ENCODE data around the gene LYPLAL1.
"Not testable (repeated sequence)": the region's sequence is repeated elsewhere in the genome, so short reads cannot be mapped to it uniquely, and the experiment has no call there.

LYPLAL1 gene

DNA sequence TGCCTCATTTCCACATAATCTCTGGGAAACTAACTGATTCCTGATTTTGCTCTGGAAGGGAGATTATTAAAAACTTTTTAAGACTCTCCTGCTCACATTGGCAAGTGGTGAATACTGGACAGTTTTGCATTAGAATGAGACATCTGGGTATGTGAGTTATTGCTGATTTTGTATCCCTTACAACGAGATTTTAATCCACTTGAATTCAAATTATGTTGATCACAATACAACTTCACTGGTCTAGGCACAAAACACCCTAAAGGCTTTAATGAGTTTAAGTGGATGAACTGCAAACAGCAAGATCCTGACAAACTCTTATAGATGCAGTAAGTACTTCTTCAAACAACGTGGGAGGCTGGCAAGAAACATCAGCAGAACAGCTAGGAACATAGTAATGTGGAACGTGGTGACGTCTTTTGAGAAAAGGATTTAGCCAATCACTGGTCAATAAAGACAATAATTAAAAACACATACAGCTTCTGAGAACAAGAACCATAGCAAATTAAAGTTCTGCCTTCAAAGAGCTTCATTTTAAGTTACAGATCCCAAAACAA is 10.2 kb upstream of the LYPLAL1 start:
- DNase-seq: no peak

DNA sequence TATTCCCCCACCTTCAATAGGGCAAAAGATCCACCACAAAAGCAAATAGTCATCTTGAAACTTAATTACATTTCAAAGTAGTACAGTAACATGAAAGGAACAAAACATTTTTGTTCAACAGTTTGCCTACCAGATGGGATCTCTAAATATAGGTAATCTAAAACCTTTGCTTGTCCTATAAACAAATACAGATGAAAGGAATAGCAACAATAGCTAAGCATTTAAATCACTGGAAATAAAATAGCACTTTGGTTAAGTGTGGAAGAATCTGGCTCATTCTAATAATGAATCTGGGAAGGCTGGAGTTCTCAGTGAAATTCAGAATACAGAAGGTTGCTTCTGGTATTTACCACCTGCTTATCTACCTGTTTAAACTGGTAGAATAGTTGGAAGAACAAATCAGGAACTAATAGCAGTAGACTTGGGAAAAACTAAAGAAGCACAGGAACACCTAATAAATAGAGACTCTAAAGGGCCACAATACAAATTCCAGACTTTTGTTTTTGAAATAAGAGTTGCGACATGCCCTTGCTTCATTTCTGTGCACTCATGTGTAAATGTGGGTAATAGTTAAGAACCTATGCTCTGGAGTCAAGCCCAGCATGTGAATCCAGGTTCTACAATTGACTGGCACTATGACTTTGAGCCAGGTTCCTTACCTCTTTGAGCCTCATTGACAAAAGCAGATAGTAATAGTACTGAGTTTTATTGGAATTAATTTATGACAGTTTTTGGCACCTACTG is 2.3 kb upstream of the LYPLAL1 start:
- no peak for DNase-seq

DNA sequence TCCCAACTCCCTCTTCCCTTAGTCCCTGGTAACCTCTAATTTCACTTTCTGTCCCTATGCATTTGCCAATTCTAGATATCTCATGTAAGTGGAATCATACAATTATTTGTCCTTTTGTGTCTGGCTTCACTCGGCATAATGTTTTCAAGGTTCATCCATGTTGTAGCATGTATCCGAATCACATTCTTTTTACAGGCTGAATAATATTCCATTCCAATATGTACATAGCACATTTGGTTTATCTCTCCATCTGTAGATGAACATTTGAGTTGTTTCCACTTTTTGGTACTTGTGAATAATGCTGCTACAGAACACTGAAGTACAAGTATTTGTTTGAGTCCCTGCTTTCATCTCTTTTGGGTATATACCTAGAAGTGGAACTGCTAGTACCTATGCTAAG is 857 bp upstream of the LYPLAL1 start:
- no peak for DNase-seq

DNA sequence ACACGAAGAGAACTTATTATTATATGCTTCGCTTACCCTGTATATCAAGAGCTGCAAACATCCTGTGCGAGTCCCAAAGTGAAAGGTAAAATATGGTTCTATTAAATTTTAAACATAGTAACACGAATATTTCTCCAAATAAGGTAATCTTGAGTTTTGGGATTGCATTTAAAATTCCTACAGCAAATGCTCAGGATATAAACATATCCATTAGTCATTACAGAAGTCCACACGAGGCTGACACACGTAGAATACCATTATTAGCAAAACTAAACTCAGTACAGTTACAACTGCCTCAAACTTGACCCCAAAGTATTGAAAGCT is 282 bp upstream of the LYPLAL1 start:
- DNase-seq: no peak

DNA sequence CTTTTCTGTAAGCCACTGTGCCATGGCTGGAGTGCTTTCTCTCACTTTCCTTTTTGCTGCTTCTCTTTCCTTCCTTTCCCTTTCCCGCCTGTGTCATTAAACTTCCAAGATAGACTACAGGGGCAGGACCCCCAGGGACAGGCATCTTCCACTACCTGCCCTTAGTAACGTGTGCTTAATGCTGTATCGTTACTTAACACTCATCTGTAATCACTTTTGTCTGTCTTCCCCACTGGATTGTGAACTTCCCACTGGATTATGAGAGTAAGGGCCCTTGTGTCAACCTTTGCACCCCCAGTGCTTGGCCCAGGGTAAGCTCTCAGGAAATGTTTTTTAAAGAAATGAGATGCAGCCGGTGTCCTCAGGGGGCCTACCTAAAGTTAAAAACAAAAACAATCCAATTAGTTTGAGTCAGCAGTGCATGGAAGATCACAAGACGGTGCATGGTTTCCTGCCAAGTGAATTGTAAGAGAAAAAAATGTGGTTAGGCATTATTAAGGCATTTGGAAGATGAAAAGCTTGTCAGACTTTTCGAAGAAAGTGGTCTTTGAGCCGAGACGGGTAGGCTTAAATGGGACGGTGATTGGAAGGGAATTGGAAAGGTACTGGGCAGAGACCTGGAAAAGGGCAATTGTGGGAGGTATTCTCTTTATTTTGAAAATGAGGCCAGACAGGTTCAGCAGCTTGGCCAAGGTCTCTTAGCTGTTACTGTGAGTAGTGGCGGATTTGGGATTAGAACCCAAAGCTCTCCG is 958 bp downstream of the LYPLAL1 start:
- DNase-seq: peak; percentile 47

DNA sequence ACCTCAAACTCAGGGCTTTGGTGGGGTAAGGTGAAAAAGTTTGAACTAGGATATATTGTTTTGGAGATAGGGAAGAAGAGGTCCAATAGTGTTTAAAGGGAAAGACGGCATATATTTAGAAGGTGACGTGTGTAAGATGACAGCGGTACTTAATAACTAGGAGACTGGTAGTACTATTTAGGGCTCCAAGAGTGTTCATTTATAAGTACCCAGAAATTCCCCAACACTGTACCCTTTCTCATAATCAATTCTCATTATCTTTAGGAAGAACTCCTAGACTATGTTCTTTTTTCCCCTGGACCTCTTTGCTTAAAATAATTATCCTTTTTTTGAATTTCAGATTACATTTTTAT is 1.5 kb downstream of the LYPLAL1 start:
- no peak for DNase-seq

DNA sequence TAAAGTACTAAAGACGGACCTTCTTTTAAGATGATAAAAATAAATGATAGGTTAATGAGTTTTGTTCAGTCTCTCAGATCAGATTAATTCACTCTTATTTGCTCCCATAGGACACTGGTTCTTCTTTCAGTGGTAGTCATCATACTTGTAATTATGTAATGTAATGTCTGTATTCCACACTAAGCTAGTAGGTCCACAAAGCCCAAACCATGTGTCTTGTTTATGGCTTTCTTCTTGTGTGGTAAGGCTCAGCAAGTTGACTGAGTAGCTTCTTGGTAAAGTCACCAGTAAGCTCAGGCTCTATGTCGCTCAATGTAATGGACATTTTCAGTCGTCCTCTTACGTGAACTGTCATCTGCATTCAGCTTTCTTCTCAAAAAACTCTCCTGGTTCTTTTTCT is 2.5 kb downstream of the LYPLAL1 start:
- no peak for DNase-seq

DNA sequence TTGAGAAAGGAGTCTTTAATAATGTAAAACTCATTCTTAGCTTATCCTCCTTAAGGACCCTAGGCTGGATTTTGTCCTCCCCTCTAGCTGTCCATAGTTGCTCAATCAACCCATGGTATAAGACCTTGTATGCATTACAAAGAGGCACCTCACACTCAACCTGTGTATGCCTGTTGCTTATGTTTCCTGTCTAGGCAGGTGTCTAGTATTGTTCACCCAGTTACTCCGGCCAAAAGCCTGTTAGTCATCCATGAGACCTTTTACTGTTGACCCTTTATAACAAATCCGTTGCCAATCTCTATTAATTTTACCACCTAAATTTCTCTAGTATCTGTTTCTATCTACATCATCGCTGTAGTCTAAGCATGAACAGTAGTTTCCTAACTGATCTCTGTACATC is 3.7 kb downstream of the LYPLAL1 start:
- no peak for DNase-seq

DNA sequence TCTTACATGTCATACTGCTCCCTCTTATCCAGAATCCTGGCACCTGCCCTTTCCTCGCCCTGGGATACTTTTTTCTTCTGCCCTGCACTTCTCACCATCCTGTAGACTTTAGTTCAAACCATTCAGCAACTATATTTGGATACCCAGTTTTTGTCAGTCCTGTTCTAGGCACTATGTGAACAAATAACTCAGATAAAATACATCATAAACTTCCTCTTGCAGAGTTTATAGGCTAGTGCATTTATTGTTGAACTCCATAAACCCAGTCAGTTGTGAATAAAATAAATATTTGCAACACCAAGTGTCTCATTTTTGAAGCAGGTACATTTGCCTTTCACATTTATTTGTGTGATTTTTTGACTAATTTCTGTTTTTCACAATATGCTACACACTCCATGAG is 4.3 kb downstream of the LYPLAL1 start:
- no peak for DNase-seq

DNA sequence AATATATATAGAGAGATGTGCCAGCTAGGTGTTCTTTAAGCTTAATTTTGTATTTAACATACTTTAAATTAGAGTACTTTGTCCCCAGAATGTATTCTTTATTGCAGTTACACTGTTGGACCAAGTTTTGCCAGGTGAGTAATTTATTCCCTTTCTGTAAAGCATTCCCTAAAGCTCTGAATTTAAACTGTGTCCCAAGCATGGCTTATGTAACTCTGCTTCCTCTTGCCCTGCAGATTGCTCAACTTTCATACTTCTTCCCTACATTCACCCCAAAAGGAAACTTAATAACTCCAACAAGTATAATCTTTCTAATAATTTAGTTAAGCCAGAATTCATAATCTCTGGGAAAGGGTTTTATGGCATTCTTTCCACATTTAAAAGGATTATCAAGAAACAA is 5.6 kb downstream of the LYPLAL1 start:
- DNase-seq: no peak

DNA sequence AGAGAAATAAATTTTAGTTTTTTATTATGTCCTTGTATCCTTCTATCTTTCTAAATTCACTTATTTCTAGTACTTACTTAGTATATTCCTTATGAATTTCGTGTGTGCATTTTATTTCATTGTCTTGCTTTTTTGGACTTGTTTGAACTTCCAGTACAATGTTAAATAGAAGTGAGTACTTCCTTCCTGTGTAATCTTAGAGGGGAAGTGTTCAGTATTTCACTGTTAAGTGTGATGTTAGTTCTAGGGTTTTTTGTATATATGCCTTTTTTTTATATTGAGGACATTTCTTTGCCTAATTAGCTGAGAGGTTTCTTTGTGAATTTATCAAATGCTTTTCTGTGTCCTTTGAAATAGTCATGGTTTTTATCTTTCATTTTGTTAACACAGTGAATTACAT is 10.7 kb downstream of the LYPLAL1 start:
- no peak for DNase-seq

DNA sequence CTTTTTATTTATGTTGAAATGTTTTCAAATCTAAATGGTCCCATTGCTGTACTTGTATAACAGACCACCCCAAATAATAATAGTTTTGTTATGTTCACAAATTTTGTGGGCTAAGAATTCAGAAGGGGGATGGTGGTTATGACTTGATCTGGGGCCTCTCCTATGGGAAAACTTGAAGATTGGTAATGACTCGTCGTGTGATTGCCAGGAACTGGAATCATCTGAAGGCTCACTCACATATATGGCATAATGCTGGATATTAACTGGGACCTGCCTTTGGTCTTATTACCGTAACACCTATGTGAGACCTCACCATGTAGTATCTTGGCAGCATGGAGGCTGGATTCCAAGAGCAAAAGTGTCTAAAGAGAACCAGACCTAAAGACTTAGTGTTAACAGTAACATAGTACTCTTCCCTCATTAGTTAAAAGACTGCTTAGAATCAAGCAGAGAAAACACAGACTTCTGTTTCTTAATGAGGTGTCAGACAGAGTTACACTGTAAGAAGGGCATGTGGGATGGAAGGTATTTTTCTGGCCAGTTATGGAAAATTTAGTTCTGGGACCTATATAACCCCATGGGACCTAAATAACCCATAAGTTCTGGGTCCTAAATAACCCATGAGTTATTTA is 11.9 kb downstream of the LYPLAL1 start:
- no peak for DNase-seq

DNA sequence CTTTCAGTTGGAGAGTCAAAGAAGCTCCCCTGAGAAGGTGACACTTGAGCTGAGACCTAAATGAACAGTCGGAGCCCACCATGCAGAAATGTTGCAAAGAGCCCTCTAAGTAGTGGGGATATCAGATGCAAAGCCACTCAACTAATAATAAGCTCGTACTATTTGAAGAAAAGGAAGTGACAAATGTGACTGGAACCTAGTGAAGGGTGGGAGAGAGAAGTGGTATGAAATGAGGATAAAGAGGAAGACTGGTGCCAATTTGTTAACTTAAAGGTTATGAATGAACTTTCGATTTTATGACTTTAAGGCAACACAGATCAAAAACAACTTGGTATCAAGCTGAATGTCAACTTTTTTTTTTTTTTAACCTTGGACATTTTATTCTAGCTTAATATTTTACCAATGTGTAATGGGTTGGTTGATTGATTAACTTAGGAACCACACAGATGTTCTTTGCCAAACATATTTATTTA is 14.7 kb downstream of the LYPLAL1 start:
- no peak for DNase-seq

DNA sequence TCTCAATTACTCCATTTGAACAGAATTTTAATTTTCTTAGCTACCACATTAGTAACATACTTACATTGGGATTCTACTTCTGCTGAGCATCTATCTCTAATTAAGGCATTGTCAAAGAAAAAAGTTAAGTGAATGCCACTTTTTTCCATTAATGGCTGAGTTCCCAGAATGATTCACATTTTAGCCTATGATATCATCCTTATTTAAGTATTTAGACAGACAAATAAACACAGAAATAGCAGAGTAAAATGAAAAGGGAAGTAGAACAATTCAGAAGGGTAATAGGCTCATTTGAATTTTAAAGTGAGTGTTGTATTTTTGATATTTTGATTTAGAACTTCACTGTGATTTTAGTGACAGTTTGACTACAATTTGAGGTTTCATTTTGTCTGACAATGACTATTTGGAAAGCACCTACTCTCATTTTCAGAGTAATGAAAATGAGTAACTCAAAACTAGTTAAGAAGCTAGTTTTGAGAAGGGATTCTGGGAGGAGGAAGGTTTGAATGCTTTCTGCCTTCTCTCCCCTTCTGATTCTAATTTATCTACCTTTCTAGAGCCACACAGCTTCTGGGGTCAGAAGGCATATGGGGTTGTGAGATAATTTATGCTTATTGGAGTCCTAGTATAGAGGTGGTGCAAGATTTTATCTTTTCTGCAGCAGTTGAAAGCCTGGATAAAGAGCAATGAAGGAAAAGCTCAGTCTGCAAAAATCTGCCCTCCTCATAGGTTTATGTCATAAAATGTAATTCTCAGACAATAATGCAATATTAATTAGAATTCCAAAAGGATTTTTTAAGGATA is 15.5 kb downstream of the LYPLAL1 start:
- no peak for DNase-seq

DNA sequence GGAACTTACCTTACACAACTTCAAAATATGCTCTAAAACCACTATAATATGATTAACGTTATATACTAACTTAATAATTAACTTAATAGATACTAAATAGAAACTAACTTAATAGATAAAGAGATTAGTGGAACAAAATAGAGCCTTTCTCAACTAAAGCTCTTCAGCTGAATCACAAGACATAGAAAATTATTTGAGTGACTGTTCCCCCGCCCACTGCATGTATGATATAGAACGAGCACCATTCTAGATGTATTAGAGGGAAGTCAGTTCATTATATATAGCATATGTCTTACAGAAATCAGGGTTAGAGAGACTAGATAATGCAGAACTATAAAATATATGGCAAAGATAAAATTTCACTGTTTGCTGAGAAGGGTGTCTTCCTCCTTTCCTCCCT is 16.3 kb downstream of the LYPLAL1 start:
- DNase-seq: no peak

DNA sequence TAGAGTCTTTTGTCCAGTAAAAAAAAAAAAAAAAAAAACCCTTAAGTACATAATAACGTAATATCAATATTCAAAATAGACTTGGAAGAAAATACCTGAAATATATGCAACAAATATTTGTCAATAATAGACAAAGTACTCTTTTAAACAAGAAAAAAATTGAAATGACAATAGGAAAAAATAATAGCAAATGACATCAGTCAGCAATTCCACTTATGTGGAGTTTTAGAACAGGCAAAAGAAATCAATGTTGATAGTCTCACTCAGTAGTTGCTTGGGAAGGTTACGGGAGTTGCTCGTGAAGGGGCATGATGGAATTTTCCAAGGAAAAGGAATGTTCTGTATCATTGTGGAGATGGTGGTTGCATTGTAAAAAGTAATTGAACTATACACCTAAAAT is 16.9 kb downstream of the LYPLAL1 start:
- DNase-seq: no peak

DNA sequence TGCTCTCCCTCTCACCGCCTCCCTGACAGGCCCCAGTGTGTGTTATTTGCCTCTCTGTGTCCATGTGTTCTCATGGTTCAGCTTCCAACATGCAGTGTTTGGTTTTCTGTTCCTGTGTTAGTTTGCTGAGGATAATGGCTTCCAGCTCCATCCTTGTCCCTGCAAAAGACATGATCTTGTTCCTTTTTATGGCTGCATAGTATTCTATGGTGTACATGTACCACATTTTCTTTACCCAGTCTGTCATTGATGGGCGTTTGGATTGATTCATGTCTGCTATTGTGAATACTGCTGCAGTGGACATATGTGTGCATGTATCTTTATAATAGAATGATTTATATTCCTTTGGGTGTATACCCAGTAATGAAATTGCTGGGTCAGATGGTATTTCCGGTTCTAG is 22.2 kb downstream of the LYPLAL1 start:
- DNase-seq: not testable (repeated sequence)

DNA sequence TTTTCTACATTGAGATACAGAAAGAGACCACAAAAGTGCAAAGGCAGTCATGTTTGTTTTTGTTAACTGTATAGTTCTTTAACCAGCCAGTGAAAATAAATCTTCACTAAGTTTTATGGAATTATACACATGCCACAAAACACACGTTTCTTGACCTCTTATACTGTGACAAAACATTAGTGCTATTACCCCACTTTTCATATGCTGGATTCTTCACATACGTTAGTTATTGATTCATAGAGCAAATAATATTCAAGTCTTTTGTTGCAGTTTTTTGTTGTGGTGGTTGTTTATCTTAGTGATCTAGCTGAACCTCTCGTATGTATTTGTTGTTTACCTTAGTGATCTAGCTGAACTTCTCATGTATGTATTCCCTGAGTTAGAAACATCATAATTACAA is 28.0 kb downstream of the LYPLAL1 start:
- no peak for DNase-seq

DNA sequence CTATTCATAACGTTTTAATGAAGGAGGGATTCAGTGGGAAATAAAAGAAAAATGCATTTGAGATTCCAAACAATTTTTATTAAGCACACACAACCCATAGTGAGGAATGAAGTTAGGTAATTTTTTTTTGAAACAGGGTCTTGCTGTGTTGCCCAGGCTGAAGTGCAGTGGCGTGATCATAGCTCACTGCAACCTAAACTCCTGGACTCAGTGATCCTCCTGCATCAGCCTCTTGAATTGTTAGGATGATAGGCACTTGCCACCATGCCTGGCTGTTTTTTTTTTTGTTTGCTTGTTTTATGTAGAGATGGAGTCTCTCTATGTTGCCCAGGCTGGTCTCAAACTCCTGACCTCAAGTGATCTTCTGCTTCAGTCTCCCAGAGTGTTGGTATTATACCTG is 28.9 kb downstream of the LYPLAL1 start:
- no peak for DNase-seq

DNA sequence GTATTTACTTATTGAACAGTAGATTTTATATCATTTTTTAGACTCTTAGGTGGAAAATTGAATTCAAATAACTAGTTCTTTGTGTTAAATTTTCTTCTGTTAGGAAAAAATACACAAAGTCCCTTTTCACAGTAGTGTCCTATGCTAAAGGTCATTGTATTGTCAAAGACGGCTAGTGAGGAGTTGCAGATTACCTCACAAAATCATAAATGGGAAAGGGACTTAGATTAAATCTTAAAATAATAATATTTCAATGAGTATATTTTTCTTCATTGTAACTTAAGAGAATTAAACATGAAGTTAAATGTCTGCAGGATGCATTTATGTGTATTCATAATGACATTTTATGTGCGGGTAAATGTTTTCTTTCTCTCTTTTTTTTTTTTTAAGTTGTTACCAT is 32.7 kb downstream of the LYPLAL1 start:
- DNase-seq: no peak

DNA sequence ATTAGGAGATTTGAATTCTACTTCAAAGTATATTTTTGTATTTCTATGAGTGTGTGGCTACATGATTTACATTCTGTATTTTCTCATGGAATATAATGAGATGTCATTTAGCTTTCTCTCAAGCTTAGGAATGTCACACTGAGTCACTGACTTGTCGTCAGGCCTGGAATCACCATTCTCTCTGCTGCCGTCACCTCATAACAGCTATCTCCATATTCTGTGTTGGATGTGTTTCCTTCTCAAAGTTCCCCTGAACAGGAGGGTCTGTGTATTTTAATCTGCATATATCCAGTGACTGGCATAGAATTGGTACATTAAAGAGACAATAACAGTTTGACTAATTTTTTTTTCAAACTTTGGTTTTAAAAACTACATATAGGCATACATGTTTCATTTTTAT is 35.9 kb downstream of the LYPLAL1 start:
- DNase-seq: no peak

DNA sequence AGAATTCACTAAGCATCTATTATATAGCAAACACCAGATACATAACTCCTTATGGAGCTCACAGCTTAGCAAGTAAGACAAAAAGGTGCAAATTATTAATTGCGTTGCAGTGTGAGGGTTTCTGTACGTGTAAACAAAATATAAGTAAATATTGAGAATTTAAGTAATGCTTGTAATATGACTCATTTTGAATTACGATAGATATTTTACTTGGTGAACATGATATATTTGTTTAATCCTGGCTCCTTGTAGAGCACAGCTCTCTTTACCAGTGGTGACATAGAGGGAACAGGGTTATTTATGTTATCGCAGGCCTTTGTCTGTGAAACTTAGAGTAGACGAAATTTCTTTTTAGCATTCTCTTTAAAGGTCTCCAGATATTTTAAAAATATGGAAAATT is 36.4 kb downstream of the LYPLAL1 start:
- no peak for DNase-seq

DNA sequence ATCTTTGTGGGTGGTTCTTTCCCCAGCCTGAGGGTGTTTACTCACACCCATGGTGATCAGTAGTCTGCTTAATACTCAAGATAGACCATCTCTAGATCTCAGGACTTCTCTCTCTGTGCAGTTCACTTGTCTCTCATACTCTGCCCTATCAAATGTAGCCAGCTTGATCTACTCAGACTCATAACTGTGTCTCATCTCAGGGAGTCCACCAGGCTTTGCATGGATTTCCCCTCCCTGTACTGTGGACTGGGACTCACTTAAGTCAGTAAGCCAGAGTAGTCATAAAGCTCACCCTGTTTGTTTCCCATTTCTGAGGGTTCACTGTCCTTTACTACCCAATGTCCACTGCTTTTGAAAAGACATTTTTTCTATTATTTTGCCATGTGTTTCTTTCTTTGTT is 41.8 kb downstream of the LYPLAL1 start:
- DNase-seq: peak; percentile 10
